GM23338 (cell line): Measurements from ENCODE around the gene CDK5RAP1.

Experiments
- CTCF ChIP-seq, 2 experiments: fragments of 200-600 bp in 1 of 2; sonication (generic) in 1 of 2; conservative IDR thresholded peaks; 2 replicates each; pipeline versions ENCODE4 v1.5.1 to v1.6.1; 2016 to 2017; ENCODE audit warnings: antibody characterized with exemption in 2 of 2, low read depth in 2 of 2, mild to moderate bottlenecking in 2 of 2, moderate library complexity in 1 of 2
- EZH2 ChIP-seq: fragments of 200-600 bp; sonication (generic); IDR thresholded peaks from one replicate; pipeline ENCODE4 v1.8.0; 2017; ENCODE audit warnings: antibody characterized with exemption, mild to moderate bottlenecking, low read depth; ENCODE audit not compliant: unreplicated experiment
- EZH2phosphoT487 ChIP-seq: fragments of 200-600 bp; sonication (generic); IDR thresholded peaks from one replicate; pipeline ENCODE4 v1.8.1; 2018; ENCODE audit warnings: antibody characterized with exemption; ENCODE audit not compliant: unreplicated experiment
- POLR2AphosphoS5 ChIP-seq: IDR thresholded peaks from 2 replicates; pipeline ENCODE4 v1.6.1; 2016; ENCODE audit warnings: antibody characterized with exemption, low read depth
- REST ChIP-seq: IDR thresholded peaks from one replicate; pipeline ENCODE4 v1.6.1; 2018; ENCODE audit warnings: antibody characterized with exemption; ENCODE audit not compliant: unreplicated experiment
- ZNF114 ChIP-seq: fragments of 250-450 bp; sonication (Bioruptor Pico); IDR thresholded peaks from 2 replicates; pipeline ENCODE4 v1.5.0; 2020; ENCODE audit warnings: mild to moderate bottlenecking, moderate library complexity
- ZNF331 ChIP-seq: fragments of 250-450 bp; sonication (Bioruptor Pico); IDR thresholded peaks from 2 replicates; pipeline ENCODE4 v1.5.0; 2020; ENCODE audit warnings: low read depth, mild to moderate bottlenecking, moderate library complexity

- TF ChIP-seq ZNF331 (CRISPR knock-in tag) (no peak), POLR2AphosphoS5 (no peak), REST (no peak), CTCF (conservative IDR thresholded peaks at IDR 0.05; ENCODE audit: low read depth in 2 of 2) (no peak), EZH2phosphoT487 (no peak), ZNF114 (no peak), EZH2 (no peak)
Measured at GRCh38 chr20:33401921-33402369, 626 bp upstream of the CDK5RAP1 start.
